Pancreas (tissue), 10 donors: Measurements from ENCODE around the gene HDAC4. TPM values are rescaled to one million over a fixed set of nuclear protein-coding genes. Genes with fewer than 3 reads are reported as not detected.

ENCODE experiments used
- ATAC-seq, 4 donors: fragments of 200-7000 bp; cut with Tn5 transposase; one replicate each; pipeline versions ENCODE4 v1.8.0 to v1.9.1; 2020; ENCODE audit warnings: mild to moderate bottlenecking in 4 of 4, moderate library complexity in 4 of 4
- DNase-seq, 6 donors: peaks; one replicate each; pipeline ENCODE4 v3.0.0-alpha.2; 2020
- FAIRE-seq: peaks from 2 replicates; lab custom pipeline; 2012; peaks lifted over from hg19 to GRCh38; lab: Jason Lieb, UNC
- H3K27ac ChIP-seq, 4 donors: fragments of 200-600 bp; sonication (generic); 1 replicate in 3 of 4; 2 replicates in 1 of 4; pipeline versions ENCODE4 v1.5.0 to v1.8.0; 2020
- H3K27me3 ChIP-seq, 4 donors: fragments of 200-600 bp; one replicate each; pipeline ENCODE4 v1.8.0; 2021
- H3K36me3 ChIP-seq, 3 donors: fragments of 200-600 bp; sonication (generic) in 1 of 3; one replicate each; pipeline versions ENCODE4 v1.5.0 to v1.8.0; 2020 to 2021
- H3K4me1 ChIP-seq, 3 donors: fragments of 200-600 bp; one replicate each; pipeline ENCODE4 v1.8.0; 2021
- H3K4me3 ChIP-seq, 4 donors: fragments of 200-600 bp; sonication (generic) in 2 of 4; one replicate each; pipeline versions ENCODE4 v1.5.0 to v1.8.0; 2020 to 2021
- H3K9me3 ChIP-seq, 4 donors: fragments of 200-600 bp; one replicate each; pipeline ENCODE4 v1.8.0; 2021
- WGBS, 2 donors: extraction: QIAGEN DNeasy Blood & Tissue Kit; methylation state at CpG; one replicate each; pipeline ENCODE4 v1.1.7; 2013; 5-methylcytosine and 5-hydroxymethylcytosine counted together
- intact Hi-C, 3 donors: fragments of 100-400 bp; cut with DNase I; formaldehyde crosslinking; loops; one replicate each; pipeline versions ENCODE4 v1.11.1 to v1.14.2; 2022
- polyA plus RNA-seq, 2 donors: library from polyadenylated mRNA; stranded (reverse); fragments of 200-250 nt; gene quantifications; one replicate each; pipeline ENCODE4 v1.2.3, GENCODE V29; 2013
- total RNA-seq, 6 donors: library from RNA; stranded (reverse); fragmentation: NEBNext Ultra II Directional in 4 of 6; extraction: Animal tissue kit (Norgen Biotek cat#: 25700) in 4 of 6; gene quantifications; one replicate each; pipeline versions ENCODE4 v1.2.1 to v1.2.4, GENCODE V29; 2021 to 2023
- TF ChIP-seq, protein P1 (sequence below), 4 donors: fragments of 200-600 bp; sonication (generic) in 3 of 4; IDR thresholded peaks; one replicate each; pipeline versions ENCODE4 v1.5.0 to v1.8.0; 2021; ENCODE audit warnings: antibody characterized with exemption in 4 of 4
- donor health status: healthy with polysubstance abuse.
- donor health status: DM: no; HTN: no; CAD: no; lungs with moderate emphysema.
- donor health status: DM: no; HTN: no; CAD: no.
- donor health status: control.
- donor health status: control.
- donor health status: Bipolar disorder and iron deficiency.
- donor health status: DM: yes; HTN: yes; CAD: no.
- donor health status: DM: no; HTN: no; CAD: no.
- donor health status: DM: no; HTN: no; CAD: no.
- donor health status: DM: yes; HTN: yes; CAD: no.

Gene HDAC4
- total and polyA plus RNA-seq, 8 donors: 8.2 to 31.8 (median 16.6) TPM

DNA sequence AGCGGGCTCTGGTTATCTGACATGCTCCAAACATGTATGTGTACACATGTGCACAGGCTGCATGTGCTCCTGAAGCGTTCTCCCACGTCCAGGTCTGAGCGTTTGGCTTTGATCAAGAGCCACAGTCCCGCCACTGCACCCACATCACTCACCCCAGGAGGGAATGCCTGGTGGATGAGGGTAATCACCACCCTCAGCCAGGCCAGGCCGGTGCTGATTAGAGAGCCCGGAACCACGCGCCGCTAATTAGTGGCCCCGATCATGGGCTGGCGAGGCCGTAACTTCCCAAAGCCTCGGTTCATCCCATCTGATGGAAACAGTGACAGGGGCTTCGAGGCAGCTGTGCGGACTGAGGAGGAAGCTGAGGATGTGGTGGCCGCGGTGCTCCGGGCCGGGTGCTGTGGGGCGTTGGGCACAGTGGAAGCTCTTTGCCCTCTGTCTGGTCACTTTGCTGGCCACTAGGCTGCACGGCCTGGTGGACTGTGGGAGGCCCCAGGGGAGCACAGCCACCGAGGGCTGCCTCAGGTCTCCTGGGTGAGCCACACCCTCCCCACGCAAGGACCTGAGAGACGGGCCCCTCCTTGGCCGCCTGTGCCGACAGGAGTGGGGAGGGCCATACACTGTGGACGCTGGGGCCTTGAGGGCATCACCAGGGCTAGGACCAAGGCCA lies 333.5 kb downstream of the HDAC4 start:
- Histone ChIP-seq H3K4me1 (no peaks in the 10 kb centered on the region), H3K4me3 (no peak overlapping the region), H3K36me3 (peaks cover 0 to 29% (median 5%) of the 10 kb centered on the region in 3 donors), H3K9me3 (no peaks in the 10 kb centered on the region), H3K27ac (no peak overlapping the region), H3K27me3 (no peaks in the 10 kb centered on the region)
- FAIRE-seq: no peak
- peak in 1 of 6 donors; percentile 54 for DNase-seq
- ATAC-seq: no peak
- intact Hi-C loops: no loop called here
- 93 to 94% methylated on average over 28 of the region's 28 CpGs for WGBS, 2 donors
- TF ChIP-seq, protein P1, sequence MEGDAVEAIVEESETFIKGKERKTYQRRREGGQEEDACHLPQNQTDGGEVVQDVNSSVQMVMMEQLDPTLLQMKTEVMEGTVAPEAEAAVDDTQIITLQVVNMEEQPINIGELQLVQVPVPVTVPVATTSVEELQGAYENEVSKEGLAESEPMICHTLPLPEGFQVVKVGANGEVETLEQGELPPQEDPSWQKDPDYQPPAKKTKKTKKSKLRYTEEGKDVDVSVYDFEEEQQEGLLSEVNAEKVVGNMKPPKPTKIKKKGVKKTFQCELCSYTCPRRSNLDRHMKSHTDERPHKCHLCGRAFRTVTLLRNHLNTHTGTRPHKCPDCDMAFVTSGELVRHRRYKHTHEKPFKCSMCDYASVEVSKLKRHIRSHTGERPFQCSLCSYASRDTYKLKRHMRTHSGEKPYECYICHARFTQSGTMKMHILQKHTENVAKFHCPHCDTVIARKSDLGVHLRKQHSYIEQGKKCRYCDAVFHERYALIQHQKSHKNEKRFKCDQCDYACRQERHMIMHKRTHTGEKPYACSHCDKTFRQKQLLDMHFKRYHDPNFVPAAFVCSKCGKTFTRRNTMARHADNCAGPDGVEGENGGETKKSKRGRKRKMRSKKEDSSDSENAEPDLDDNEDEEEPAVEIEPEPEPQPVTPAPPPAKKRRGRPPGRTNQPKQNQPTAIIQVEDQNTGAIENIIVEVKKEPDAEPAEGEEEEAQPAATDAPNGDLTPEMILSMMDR (IDR thresholded peaks at IDR 0.05): no peak

DNA sequence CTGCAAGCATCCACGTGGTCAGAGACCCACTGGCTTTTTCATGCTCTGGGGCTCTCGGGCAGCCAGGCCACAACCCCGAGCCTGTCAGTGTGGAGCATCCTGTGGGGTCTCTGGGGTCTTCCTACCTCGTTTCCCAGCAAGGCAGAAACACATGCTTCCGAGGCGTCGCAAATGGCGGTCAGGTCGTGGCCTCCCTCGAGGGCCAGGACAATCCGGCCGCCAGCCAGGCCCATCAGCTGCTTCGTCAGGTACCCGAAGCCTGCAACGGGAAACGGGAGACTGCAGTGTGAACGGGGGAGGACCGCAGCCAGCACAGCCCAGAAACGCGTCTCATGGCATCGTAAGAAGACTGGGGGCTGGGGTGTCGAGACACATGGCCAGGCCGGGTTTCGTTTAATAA lies 334.2 kb downstream of the HDAC4 start:
- no peaks in the 10 kb centered on the region for H3K9me3 ChIP-seq
- H3K27ac ChIP-seq: no peak overlapping the region
- intact Hi-C loops: no loop called here
- TF ChIP-seq, protein P1 (IDR thresholded peaks at IDR 0.05): no peak
- 94 to 95% methylated on average over 24 of the region's 24 CpGs for WGBS, 2 donors
- FAIRE-seq (no peak), ATAC-seq (no peak), DNase-seq (peak in 1 of 6 donors; percentile 44)
- H3K4me3 ChIP-seq: no peak overlapping the region
- no peaks in the 10 kb centered on the region for H3K4me1 ChIP-seq
- H3K36me3 ChIP-seq: peaks cover 0 to 29% (median 5%) of the 10 kb centered on the region in 3 donors
- H3K27me3 ChIP-seq: no peaks in the 10 kb centered on the region

DNA sequence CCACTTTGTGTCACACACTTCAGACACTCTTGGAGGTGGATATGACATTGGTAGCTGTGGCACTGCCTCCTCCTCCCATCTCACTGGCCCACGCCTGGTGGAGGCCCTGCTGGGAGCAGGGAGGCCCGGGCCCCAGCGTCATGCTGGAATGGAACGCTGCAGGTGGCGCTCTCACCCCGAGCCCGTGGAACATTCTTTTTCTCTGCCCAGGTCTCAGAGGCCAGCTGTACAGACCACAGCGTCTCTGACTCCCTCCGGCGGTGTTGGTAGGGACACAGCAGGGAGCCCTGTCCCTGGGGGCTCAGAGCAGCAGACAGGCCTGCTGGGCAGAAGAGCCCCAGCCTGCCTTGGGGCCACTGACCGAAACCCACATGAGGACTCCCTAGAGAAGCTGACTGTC lies 334.9 kb downstream of the HDAC4 start:
- Histone ChIP-seq H3K36me3 (peaks cover 0 to 23% (median 5%) of the 10 kb centered on the region in 3 donors), H3K4me3 (no peak overlapping the region), H3K27me3 (no peaks in the 10 kb centered on the region), H3K9me3 (no peaks in the 10 kb centered on the region), H3K27ac (no peak overlapping the region), H3K4me1 (no peaks in the 10 kb centered on the region)
- peak in 1 of 6 donors; percentile 38 for DNase-seq
- intact Hi-C loops: no loop called here
- WGBS, 2 donors: 93 to 95% methylated on average over 11 of the region's 11 CpGs
- FAIRE-seq: no peak
- no peak for ATAC-seq
- TF ChIP-seq, protein P1 (IDR thresholded peaks at IDR 0.05): no peak

DNA sequence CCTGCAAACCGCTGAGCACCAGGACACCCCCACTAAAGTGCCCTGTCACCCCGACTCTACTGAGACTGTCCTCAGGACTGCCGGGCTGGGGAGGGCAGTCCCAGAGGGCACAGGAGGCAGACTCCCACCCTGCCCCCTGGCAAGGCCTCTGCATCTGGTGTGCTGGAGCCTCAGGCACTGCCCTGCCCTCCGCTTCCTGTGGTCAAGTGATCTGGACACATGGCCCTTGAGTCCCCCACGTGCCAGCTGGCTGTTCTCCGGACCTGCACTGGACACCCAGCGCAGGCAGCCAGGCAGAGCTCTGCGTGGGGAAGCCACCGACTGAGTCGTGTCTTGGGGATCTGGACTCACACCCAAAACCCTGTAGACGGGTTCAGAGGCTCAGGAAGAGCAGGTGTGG lies 335.3 kb downstream of the HDAC4 start:
- FAIRE-seq: no peak
- 94 to 96% methylated on average over 11 of the region's 11 CpGs for WGBS, 2 donors

More for the DNA sequence above, 335.3 kb downstream of the HDAC4 start:
- TF ChIP-seq, protein P1 (IDR thresholded peaks at IDR 0.05): no peak
- Histone ChIP-seq H3K9me3 (no peaks in the 10 kb centered on the region), H3K27ac (no peak overlapping the region), H3K27me3 (no peaks in the 10 kb centered on the region), H3K4me1 (no peaks in the 10 kb centered on the region), H3K36me3 (peaks cover 0 to 23% (median 5%) of the 10 kb centered on the region in 3 donors), H3K4me3 (no peak overlapping the region)
- intact Hi-C loops: no loop called here
- DNase-seq (peak in 1 of 6 donors; percentile 52), ATAC-seq (no peak)
